D721Med (cell line): ENCODE data around the gene YBX2.
A peak's percentile ranks its signal among the peaks of the same experiment; 100 is the strongest.

Source experiments
- DNase-seq: peaks from one replicate; pipeline ENCODE4 v3.0.0; 2011; ENCODE audit warnings: low spot score; ENCODE audit not compliant: insufficient read length
- FAIRE-seq: peaks from 2 replicates; lab custom pipeline; 2011; peaks lifted over from hg19 to GRCh38; lab: Jason Lieb, UNC
- CTCF ChIP-seq: IDR thresholded peaks from 2 replicates; pipeline ENCODE4 v1.5.1; 2012; ENCODE audit warnings: mild to moderate bottlenecking, control low read depth; ENCODE audit not compliant: insufficient read depth; ENCODE audit errors: missing control alignments

The YBX2 gene

GRCh38 chr17:7238420-7239090 is 55.9 kb downstream of the YBX2 start:
- no peak for TF ChIP-seq CTCF
- no peak for FAIRE-seq
- peak; percentile 46 for DNase-seq
